GM12873 (cell line): ENCODE measurements around the gene RASGEF1C.

Experiments
- TF ChIP-seq, protein P1 (sequence below): IDR thresholded peaks from 2 replicates; pipeline ENCODE4 v1.5.1; 2012; ENCODE audit warnings: low read depth, mild to moderate bottlenecking, moderate library complexity, low read length, control low read depth; ENCODE audit not compliant: insufficient read depth; ENCODE audit errors: missing control alignments

The RASGEF1C gene

DNA sequence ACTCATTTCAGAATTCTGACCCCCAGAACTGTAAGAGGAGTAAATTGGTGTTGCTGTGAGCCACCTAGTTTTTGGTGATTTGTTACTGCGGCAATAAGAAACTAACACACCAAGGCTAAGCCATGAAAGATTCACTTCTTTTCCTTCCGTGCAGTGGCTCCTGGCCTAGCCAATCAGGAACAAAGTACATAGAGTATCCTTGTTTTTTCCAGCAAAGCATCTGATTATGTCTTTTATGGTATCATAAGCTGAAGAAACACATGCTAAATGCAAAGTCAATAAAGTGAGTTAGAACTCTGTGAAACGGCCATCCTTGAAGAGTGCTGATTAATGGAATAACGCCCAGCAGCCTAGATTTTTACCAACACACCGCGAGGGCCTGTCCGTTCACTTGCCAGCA, 148.8 kb downstream of the RASGEF1C start:
- TF ChIP-seq, protein P1, sequence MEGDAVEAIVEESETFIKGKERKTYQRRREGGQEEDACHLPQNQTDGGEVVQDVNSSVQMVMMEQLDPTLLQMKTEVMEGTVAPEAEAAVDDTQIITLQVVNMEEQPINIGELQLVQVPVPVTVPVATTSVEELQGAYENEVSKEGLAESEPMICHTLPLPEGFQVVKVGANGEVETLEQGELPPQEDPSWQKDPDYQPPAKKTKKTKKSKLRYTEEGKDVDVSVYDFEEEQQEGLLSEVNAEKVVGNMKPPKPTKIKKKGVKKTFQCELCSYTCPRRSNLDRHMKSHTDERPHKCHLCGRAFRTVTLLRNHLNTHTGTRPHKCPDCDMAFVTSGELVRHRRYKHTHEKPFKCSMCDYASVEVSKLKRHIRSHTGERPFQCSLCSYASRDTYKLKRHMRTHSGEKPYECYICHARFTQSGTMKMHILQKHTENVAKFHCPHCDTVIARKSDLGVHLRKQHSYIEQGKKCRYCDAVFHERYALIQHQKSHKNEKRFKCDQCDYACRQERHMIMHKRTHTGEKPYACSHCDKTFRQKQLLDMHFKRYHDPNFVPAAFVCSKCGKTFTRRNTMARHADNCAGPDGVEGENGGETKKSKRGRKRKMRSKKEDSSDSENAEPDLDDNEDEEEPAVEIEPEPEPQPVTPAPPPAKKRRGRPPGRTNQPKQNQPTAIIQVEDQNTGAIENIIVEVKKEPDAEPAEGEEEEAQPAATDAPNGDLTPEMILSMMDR, result no peak

DNA sequence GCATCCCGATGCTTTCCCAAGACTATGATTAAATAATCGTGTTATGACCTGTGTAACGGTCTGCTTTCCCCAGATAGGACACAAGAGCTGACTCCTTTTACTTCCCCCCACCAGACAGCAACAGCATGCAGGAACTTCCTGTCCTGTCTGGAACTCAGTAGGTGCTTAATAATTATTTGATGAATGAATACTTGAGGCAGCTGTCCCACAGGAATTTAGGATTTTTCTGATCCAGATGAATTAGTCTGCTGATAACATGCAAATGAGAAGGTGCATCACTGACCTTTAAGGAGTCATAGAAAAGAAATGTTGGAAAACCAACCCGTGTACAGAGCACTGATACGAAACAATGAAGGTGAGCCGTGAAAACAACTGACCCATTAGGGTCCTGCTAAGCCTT, 149.7 kb downstream of the RASGEF1C start:
- TF ChIP-seq, protein P1, result no peak

DNA sequence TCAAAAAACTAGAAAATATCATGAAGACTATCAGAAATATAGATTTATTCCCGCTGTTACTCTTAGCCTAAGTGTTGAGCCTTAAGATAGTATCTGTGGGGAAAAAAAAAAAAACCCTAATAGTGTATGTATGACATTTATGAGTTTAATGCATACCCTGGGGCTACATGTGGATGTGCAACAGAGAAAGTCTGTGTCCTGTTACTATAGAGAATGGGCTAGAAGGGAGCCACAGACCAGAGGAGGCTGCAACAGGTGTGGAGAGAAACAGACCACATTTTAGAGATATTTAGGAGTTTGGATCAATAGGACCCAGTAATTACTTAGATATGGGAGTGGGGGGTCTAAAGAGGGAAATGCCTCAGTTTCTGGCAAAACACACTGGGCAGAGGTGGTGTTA, 152.9 kb downstream of the RASGEF1C start:
- TF ChIP-seq, protein P1, result no peak

DNA sequence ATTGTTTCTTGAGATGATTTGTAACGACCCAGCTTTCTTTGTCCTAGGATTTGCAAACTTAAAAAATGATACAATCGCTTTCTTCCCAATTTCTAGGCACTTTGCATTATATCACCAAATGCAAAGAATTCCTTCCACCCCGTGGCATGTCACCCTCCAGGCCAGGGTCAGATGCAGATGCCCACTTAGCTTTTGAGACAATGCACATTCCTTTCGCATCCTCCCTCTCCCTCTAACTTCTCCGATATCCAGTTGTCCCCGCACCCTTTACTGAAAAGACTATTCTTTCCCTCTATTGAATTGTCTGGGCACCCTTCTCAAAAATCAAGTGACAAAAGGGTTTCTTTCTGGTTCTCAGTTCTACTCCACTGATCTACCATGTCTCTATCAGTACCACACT, 154.8 kb downstream of the RASGEF1C start:
- TF ChIP-seq, protein P1, result no peak

DNA sequence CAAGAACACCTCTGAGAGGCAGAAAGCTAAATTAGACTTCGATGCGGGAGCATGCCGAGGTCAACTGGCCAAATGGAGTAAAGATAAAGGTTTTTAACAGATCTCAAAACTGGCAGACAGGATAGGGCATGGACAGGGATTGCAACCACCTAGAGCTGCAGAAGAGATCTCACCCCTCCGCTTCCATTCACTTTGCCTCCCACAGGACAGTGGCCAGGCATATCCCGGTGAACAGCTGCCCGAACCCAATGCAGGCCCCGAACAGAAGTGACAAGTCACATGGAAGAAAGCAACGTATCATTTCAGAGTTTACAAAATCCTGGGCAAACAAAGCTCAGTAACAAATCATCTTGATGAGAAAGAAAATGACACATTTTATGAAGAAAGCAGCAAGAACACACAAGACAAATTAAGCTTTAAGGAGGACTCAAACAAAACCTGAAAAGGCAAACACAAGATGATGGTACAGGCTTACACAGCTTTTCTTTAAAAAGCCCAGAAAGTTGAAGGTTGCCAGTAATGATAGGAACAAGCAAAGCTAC, 155.9 kb downstream of the RASGEF1C start:
- TF ChIP-seq, protein P1, result no peak

DNA sequence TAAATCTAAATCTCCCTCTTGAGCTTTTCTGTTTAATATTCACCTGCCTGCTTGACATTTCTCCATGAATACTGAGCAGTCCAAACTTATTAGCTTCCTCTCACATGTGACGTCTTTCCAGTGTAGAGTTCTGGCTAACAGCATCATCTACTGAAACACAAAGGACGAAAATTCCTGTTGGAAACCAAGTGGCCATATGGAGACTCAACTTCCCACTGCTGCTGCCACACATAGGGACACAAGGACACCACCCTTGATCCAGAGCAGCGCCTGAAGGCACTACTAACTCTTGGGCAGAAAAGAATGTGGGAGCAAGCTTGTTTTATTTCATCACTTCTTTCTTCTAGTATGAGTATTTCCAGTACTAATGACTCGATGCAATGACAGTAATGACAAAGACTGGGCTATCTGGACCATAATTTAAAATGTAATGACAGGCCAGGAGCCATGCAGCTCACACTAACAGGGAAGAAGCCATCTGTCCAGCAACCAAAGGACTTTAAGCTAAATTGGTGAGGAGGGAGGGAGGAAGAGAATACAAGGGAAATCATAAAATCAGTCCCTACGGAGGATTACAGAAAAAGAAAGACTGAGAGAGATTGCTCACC, 156.7 kb downstream of the RASGEF1C start:
- TF ChIP-seq, protein P1, result no peak
